DND-41 (cell line): ENCODE results near the gene CEBPZOS.

Experiments used
- ATAC-seq: fragments of 200-7000 bp; cut with Tn5 transposase; 3 replicates; pipeline ENCODE4 v1.9.1; 2021; ENCODE audit warnings: low read depth; ENCODE audit not compliant: insufficient read depth
- DNase-seq: peaks from one replicate; pipeline ENCODE4 v3.0.0-alpha.2; 2020
- H2AFZ ChIP-seq: 2 replicates; pipeline ENCODE4 v1.6.0; 2012; ENCODE audit warnings: low read depth, low read length
- H3K27ac ChIP-seq: 2 replicates; pipeline ENCODE4 v1.5.1; 2012; ENCODE audit warnings: low read length, inconsistent platforms
- H3K27me3 ChIP-seq: fragments of 200-600 bp; sonication (generic); 2 replicates; pipeline ENCODE4 v1.6.0; 2012; ENCODE audit warnings: low read length, mild to moderate bottlenecking, inconsistent platforms; ENCODE audit not compliant: insufficient read depth, poor library complexity
- H3K36me3 ChIP-seq: 2 replicates; pipeline ENCODE4 v1.5.1; 2012; ENCODE audit warnings: low read length, inconsistent platforms; ENCODE audit not compliant: insufficient read depth
- H3K4me1 ChIP-seq: 2 replicates; pipeline ENCODE4 v1.5.1; 2012; ENCODE audit warnings: mild to moderate bottlenecking, low read length; ENCODE audit not compliant: insufficient read depth
- H3K4me2 ChIP-seq: 2 replicates; pipeline ENCODE4 v1.6.0; 2012; ENCODE audit warnings: mild to moderate bottlenecking, moderate library complexity, low read length, inconsistent platforms; ENCODE audit not compliant: insufficient read depth
- H3K4me3 ChIP-seq, 2 experiments: fragments of 200-600 bp in 1 of 2; shearing (Covaris generic) in 1 of 2; 2 replicates each; pipeline ENCODE4 v1.5.1; 2012 to 2016; ENCODE audit warnings: inconsistent platforms in 2 of 2, low read length in 2 of 2, mild to moderate bottlenecking in 2 of 2, low read depth in 1 of 2, moderate library complexity in 1 of 2
- H3K79me2 ChIP-seq: 2 replicates; pipeline ENCODE4 v1.6.0; 2012; ENCODE audit warnings: low read length, inconsistent platforms; ENCODE audit not compliant: insufficient read depth
- H3K9ac ChIP-seq: 2 replicates; pipeline ENCODE4 v1.6.0; 2012; ENCODE audit warnings: low read depth, mild to moderate bottlenecking, inconsistent platforms, low read length, moderate library complexity
- H3K9me3 ChIP-seq: 2 replicates; pipeline ENCODE4 v1.5.1; 2012; ENCODE audit warnings: low read length, moderate library complexity, mild to moderate bottlenecking, inconsistent platforms; ENCODE audit not compliant: insufficient read depth, severe bottlenecking
- H4K20me1 ChIP-seq: 2 replicates; pipeline ENCODE4 v1.6.0; 2012; ENCODE audit warnings: low read length; ENCODE audit not compliant: insufficient read depth
- EZH2 ChIP-seq: IDR thresholded peaks from 3 replicates; pipeline ENCODE4 v1.6.1; 2012; ENCODE audit warnings: borderline replicate concordance, low read depth, mild to moderate bottlenecking, moderate library complexity, low read length, inconsistent platforms; ENCODE audit not compliant: severe bottlenecking
- TF ChIP-seq, protein P1 (sequence below): IDR thresholded peaks from 2 replicates; pipeline ENCODE4 v1.5.1; 2012; ENCODE audit warnings: borderline replicate concordance, low read length, moderate library complexity, mild to moderate bottlenecking; ENCODE audit not compliant: poor library complexity, severe bottlenecking; ENCODE audit errors: extremely low read depth

Gene CEBPZOS

DNA sequence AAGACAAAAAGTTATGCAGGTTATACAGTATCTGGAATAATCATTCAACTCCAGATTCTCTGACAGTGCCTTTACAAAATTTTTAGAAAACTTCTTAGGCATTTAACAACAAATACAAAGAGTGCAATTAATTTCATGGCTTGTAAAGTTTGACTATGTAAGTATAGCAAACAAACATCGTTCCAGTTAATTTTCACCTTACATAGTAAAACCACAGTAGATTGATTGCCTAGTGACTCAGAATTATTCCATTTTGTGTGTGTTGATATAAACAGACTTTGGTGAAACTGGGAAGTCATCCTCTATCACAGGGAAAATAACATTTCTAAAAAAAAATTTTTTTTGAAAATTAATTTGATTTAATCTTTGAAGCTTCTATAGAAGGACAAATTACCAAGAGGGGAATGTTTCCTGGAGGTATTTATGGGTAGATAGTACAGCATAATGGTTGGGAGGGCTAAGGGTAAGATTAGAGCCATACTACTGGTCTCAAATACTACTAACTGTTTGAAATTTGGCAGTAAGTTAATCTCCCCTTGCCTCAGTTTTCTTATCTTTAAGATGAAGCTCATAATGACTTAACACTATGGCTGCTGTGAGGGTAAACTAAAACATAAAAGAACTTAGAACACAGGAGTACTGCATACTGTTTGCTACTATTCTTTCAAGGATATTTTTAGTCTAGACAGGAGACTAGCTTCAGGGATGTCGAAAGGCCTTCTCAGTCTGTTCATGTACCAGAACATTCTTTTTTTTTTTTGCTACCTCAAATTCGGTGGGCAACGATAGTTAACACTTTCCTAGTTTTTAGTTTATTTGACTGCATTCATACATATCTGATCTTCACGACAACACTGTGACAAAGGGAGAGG lies 54.8 kb downstream of the CEBPZOS start:
- Histone ChIP-seq H3K4me1 (no peaks in the 10 kb centered on the region), H3K27me3 (no peaks in the 10 kb centered on the region), H3K27ac (no peak overlapping the region), H3K9me3 (no peaks in the 10 kb centered on the region), H2AFZ (no peak overlapping the region), H3K4me3 (no peak overlapping the region), H3K9ac (no peak overlapping the region), H3K79me2 (no peaks in the 10 kb centered on the region), H3K36me3 (peaks cover 83% of the 10 kb centered on the region), H4K20me1 (no peaks in the 10 kb centered on the region), H3K4me2 (no peak overlapping the region)
- no peak for DNase-seq
- ATAC-seq = no peak
- TF ChIP-seq, protein P1, sequence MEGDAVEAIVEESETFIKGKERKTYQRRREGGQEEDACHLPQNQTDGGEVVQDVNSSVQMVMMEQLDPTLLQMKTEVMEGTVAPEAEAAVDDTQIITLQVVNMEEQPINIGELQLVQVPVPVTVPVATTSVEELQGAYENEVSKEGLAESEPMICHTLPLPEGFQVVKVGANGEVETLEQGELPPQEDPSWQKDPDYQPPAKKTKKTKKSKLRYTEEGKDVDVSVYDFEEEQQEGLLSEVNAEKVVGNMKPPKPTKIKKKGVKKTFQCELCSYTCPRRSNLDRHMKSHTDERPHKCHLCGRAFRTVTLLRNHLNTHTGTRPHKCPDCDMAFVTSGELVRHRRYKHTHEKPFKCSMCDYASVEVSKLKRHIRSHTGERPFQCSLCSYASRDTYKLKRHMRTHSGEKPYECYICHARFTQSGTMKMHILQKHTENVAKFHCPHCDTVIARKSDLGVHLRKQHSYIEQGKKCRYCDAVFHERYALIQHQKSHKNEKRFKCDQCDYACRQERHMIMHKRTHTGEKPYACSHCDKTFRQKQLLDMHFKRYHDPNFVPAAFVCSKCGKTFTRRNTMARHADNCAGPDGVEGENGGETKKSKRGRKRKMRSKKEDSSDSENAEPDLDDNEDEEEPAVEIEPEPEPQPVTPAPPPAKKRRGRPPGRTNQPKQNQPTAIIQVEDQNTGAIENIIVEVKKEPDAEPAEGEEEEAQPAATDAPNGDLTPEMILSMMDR = no peak
- no peak for TF ChIP-seq EZH2
